Subcutaneous adipose tissue (tissue), 4 donors: ENCODE results near the gene CAMTA1. TPM values are rescaled to one million over a fixed set of nuclear protein-coding genes. Genes with fewer than 3 reads are reported as not detected.

ENCODE experiments used
- CTCF ChIP-seq: fragments of 450-650 bp; IDR thresholded peaks from one replicate; pipeline ENCODE4 v1.5.1; 2016; ENCODE audit warnings: low read depth, mild to moderate bottlenecking, control low read depth, antibody characterized with exemption, moderate library complexity
- total RNA-seq, 4 donors: library from RNA; depleted of rRNA; stranded (reverse); fragments of >200 nt; gene quantifications; one replicate each; pipeline ENCODE4 v1.1.0, GENCODE V29; 2016

CAMTA1 gene
- total RNA-seq, 4 donors from 2014 or later: 58.6 to 82.5 (median 78.0) TPM

- no peak for TF ChIP-seq CTCF
These were observed 825.7 kb downstream of the CAMTA1 start for GRCh38 chr1:7610936-7611335.

GRCh38 chr1:7611421-7612010 lies 826.3 kb downstream of the CAMTA1 start:
- no peak for TF ChIP-seq CTCF

GRCh38 chr1:7613106-7613850 lies 828.0 kb downstream of the CAMTA1 start:
- TF ChIP-seq CTCF: no peak

GRCh38 chr1:7613851-7614205 lies 828.6 kb downstream of the CAMTA1 start:
- no peak for TF ChIP-seq CTCF

- TF ChIP-seq CTCF: no peak
These were observed 829.4 kb downstream of the CAMTA1 start for GRCh38 chr1:7614576-7615074.

GRCh38 chr1:7615138-7615537 lies 829.9 kb downstream of the CAMTA1 start:
- no peak for TF ChIP-seq CTCF

- no peak for TF ChIP-seq CTCF
These were observed 831.0 kb downstream of the CAMTA1 start for GRCh38 chr1:7616076-7616832.
